GM12891 (cell line): ENCODE data around the gene TMC5.

Experiments
- PAX5 ChIP-seq: IDR thresholded peaks from 2 replicates; pipeline ENCODE4 v1.6.1; 2011; ENCODE audit warnings: low read length, moderate library complexity, mild to moderate bottlenecking; ENCODE audit not compliant: insufficient read depth, severe bottlenecking
- POLR2A ChIP-seq: IDR thresholded peaks from 2 replicates; pipeline ENCODE4 v1.6.1; 2011; ENCODE audit warnings: low read depth, low read length, control low read depth
- POLR2AphosphoS5 ChIP-seq: IDR thresholded peaks from 2 replicates; pipeline ENCODE4 v1.6.1; 2011; ENCODE audit warnings: low read depth, low read length, control low read depth
- POU2F2 ChIP-seq: IDR thresholded peaks from 2 replicates; pipeline ENCODE4 v1.6.1; 2011; ENCODE audit warnings: low read depth, mild to moderate bottlenecking, control low read depth, low read length, moderate library complexity
- SPI1 ChIP-seq: IDR thresholded peaks from 2 replicates; pipeline ENCODE4 v1.6.1; 2011; ENCODE audit warnings: low read depth, low read length, control low read depth
- TAF1 ChIP-seq: IDR thresholded peaks from 2 replicates; pipeline ENCODE4 v1.6.1; 2011; ENCODE audit warnings: low read depth, low read length, control low read depth

GRCh38 chr16:19463468-19464315 is 46.0 kb downstream of the TMC5 start:
- TF ChIP-seq POLR2A (no peak), POLR2AphosphoS5 (no peak), TAF1 (no peak), SPI1 (no peak), PAX5 (no peak), POU2F2 (no peak)
